Measurements from ENCODE around the gene KIF19. TPM values are rescaled to one million over a fixed set of nuclear protein-coding genes. Genes with fewer than 3 reads are reported as not detected.

KIF19 gene
- polyA plus RNA-seq, 3 donors from 2014 or later: 1.9 to 6.1 (median 4.1) TPM

GRCh38 chr17:74337834-74338500 is 11.9 kb downstream of the KIF19 start:
- Mint-ChIP-seq H3K4me3 (no peak overlapping the region), H3K9me3 (no peaks in the 10 kb centered on the region), H3K4me1 (no peaks in the 10 kb centered on the region), H3K36me3 (no peaks in the 10 kb centered on the region), H3K27ac (no peak overlapping the region), H3K27me3 (ENCODE audit: low read depth in 3 of 3) (peaks cover 0 to 2% (median 1%) of the 10 kb centered on the region in 3 donors)
- DNase-seq: no peak

DNA sequence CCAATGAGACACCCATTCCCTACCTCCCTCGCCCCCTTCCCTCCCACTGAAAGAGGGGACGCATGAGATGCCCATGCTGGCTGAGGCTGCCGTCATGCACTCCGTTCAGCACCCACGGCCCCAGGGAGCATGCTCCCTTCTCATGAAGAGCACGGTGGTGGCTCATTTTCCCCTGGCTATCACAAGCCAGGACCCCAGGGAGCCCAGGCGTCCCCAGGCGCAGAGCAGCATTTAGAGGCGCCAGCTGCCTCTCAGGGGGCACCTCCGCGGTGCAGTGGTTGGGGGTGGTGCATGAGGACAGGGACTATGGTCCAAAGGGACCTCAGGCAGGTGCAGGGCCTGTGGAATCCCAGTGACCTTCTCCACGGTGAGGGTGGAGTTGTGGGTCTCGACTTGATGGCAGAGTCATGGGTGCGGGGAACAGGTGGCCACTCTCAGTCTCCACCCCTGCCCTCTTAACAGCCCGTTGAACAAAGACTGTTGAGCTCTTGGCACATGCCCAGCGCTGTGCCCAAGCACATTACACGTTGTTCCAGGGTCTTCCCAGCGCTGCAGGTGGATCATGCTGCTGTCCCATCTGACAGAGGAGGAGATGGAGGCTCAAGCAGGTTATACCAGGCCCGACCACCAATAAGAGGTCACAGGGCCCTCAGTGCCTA is 13.6 kb downstream of the KIF19 start:
- no peak overlapping the region for H3K4me3 Mint-ChIP-seq
- H3K36me3 Mint-ChIP-seq: no peaks in the 10 kb centered on the region
- no peaks in the 10 kb centered on the region for H3K4me1 Mint-ChIP-seq
- H3K9me3 Mint-ChIP-seq: no peaks in the 10 kb centered on the region
- peaks cover 0 to 2% (median 1%) of the 10 kb centered on the region in 3 donors for H3K27me3 Mint-ChIP-seq (ENCODE audit: low read depth in 3 of 3)
- no peak for DNase-seq
- no peak overlapping the region for H3K27ac Mint-ChIP-seq

DNA sequence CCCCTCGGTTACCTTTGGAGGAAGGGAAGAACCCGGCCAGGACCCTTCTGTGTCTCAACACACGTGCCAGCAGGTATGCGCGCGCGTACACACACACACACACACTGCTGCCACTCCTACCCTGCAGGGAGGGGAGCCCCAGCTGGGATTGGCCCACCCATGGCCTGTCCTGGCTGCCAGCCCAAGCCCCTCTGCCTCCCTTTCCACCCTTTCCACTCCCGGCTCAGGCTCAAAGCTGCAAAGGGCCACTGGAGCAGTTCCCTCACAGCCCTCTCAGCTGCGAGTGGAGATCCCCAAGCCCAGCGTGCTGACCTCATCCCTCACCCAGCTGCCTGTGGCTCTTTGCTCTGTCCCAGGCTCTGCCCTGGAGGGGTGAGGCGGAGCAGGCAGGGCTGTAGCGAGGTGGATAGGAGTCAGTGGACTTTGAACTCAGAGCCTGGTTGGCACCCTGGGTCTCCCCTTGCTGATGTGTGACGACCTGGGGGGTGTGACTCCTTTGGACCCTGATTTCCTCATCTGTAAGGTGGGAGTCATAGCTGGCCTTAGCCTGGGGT is 14.5 kb downstream of the KIF19 start:
- no peak for DNase-seq
- Mint-ChIP-seq H3K27me3 (ENCODE audit: low read depth in 3 of 3) (peaks cover 0 to 2% (median 1%) of the 10 kb centered on the region in 3 donors), H3K27ac (no peak overlapping the region), H3K4me3 (no peak overlapping the region), H3K9me3 (no peaks in the 10 kb centered on the region), H3K4me1 (no peaks in the 10 kb centered on the region), H3K36me3 (no peaks in the 10 kb centered on the region)

DNA sequence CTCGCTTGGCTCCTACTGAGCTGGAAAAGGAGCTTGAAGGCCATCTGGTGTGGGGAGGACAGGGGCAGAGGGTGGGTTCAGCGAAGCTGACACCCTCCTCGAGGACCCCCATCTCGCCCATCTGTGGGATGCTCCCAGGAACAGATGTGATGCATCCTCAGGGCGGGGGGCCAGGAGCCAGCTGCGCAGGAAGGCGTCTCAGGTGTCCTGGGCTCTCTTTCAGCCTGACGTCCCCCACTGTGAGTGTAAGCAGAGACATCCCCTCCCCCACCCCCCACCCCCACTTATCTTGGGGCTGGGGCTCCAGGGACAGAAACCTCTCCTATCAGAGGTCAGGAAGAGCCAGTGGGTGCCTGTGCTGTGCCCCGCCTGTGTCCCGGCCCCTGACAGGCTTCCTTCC is 16.2 kb downstream of the KIF19 start:
- no peak overlapping the region for H3K4me3 Mint-ChIP-seq

GRCh38 chr17:74343121-74343520 is 17.1 kb downstream of the KIF19 start:
- Mint-ChIP-seq H3K4me3 (no peak overlapping the region), H3K9me3 (no peaks in the 10 kb centered on the region), H3K27me3 (ENCODE audit: low read depth in 3 of 3) (peaks cover 0 to 2% (median 1%) of the 10 kb centered on the region in 3 donors), H3K4me1 (no peaks in the 10 kb centered on the region), H3K36me3 (no peaks in the 10 kb centered on the region), H3K27ac (no peak overlapping the region)
- DNase-seq: no peak

More for the DNA sequence above, 16.2 kb downstream of the KIF19 start:
- H3K36me3 Mint-ChIP-seq: no peaks in the 10 kb centered on the region
- DNase-seq: no peak
- H3K9me3 Mint-ChIP-seq: no peaks in the 10 kb centered on the region
- H3K27ac Mint-ChIP-seq: no peak overlapping the region
- no peaks in the 10 kb centered on the region for H3K4me1 Mint-ChIP-seq
- H3K27me3 Mint-ChIP-seq (ENCODE audit: low read depth in 3 of 3): peaks cover 0 to 2% (median 1%) of the 10 kb centered on the region in 3 donors

DNA sequence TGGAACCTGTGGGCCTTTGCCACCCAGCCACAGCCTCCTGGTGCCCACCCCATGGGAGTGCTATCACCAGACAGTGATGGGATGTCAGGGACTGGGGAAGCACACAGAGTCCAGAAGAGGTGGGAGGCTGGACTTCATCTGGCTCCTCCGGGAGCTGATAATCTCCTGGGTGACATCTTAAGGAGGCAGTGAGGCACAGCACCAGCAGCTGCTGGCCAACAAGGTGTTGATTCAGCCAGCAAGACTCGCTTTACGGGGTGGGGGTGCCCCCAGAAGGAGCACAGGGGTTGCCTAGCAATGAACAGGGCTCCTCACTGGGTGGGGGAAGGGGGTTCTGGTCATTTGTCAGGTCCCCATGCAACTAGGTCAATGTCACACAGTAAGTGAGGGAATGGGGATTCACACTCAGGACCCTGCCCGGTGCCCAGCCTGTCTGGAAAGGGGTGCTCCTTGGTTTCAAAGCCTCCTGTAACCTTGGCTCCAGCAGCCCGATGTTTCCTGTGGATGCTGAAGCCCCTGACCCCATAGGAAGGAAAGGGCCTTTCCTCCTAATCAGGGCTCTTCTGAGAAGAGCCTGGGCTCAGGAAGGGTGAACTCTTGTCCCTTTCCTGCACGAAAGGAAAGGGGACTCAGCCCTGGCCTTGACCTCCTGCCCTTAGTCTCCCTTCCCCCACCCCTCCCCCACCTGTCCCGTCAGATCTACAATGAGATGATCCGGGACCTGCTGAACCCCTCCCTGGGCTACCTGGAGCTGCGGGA is 17.7 kb downstream of the KIF19 start:
- H3K27ac Mint-ChIP-seq: no peak overlapping the region
- no peak for DNase-seq
- H3K4me1 Mint-ChIP-seq: no peaks in the 10 kb centered on the region
- peaks cover 0 to 1% (median 0%) of the 10 kb centered on the region in 6 donors for H3K9me3 Mint-ChIP-seq
- H3K4me3 Mint-ChIP-seq: no peak overlapping the region
- peaks cover 2 to 5% (median 4%) of the 10 kb centered on the region in 3 donors for H3K27me3 Mint-ChIP-seq (ENCODE audit: low read depth in 3 of 3)
- H3K36me3 Mint-ChIP-seq: no peaks in the 10 kb centered on the region

GRCh38 chr17:74344658-74345057 is 18.6 kb downstream of the KIF19 start:
- Mint-ChIP-seq H3K4me1 (no peaks in the 10 kb centered on the region), H3K27me3 (ENCODE audit: low read depth in 3 of 3) (peaks cover 2 to 5% (median 5%) of the 10 kb centered on the region in 3 donors), H3K4me3 (no peak overlapping the region), H3K36me3 (no peaks in the 10 kb centered on the region), H3K9me3 (peaks cover 0 to 1% (median 0%) of the 10 kb centered on the region in 6 donors), H3K27ac (no peak overlapping the region)
- DNase-seq: no peak

DNA sequence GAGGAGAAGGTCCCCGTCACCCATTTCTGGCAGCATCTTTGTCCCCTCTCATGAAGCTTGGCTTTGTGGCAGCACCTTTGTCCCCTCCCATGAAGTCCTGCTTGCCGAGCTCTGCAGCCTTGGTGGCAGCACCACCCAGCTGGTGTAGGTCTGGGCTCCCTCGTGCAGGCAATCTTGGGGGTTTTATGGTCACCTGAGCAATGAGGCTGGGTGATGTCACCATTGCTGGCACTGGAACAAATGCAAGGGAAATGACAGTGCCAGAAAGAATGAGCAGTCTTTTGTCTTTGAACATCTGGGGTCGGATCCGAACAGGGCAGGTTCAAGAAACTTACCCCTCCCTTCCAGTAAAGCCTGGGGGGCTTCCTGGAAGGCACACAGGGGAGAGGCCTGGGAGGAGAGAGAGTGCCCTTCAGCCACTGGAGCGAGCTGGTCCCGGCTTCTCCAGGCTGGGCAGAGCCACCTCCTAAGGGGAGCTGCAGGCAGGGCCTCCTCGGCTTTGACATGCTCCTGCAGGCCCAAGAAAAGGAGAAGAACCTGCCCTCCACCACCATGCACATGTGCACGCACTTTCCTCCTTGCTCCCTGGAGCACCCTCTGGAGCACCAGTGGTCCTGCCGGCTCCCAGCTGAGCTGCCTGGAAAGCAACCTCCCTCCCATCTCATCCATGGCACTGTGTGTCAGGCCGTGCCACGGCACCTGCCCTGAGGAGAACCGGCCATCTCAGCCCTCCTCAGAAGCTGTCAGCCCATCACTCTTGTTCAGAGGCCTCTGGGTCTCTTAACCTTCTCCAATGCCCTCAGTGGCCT is 19.6 kb downstream of the KIF19 start:
- no peaks in the 10 kb centered on the region for H3K4me1 Mint-ChIP-seq
- peaks cover 0 to 3% (median 0%) of the 10 kb centered on the region in 6 donors for H3K9me3 Mint-ChIP-seq
- no peaks in the 10 kb centered on the region for H3K36me3 Mint-ChIP-seq
- no peak overlapping the region for H3K27ac Mint-ChIP-seq
- no peak for DNase-seq
- H3K4me3 Mint-ChIP-seq: no peak overlapping the region
- H3K27me3 Mint-ChIP-seq (ENCODE audit: low read depth in 3 of 3): peaks cover 2 to 7% (median 5%) of the 10 kb centered on the region in 3 donors

DNA sequence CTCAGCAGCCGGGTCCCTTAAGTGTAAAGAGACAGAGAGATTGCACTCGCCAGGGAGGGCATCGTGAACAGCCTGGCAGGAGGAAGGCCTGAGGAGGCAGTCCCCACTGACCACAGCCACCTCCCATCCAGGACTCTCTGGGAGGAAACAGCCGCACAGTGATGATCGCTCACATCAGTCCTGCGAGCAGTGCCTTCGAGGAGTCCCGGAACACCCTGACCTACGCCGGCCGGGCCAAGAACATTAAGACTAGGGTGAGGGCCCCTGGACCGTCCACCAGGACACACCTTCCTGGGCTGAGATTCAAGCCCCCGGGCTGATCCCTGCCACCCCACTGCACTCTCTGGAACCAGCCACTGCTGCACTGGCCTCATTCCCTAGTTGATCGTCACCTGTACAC is 21.6 kb downstream of the KIF19 start:
- Mint-ChIP-seq H3K9me3 (peaks cover 0 to 4% (median 0%) of the 10 kb centered on the region in 6 donors), H3K4me3 (no peak overlapping the region), H3K4me1 (no peaks in the 10 kb centered on the region), H3K27ac (no peak overlapping the region), H3K27me3 (ENCODE audit: low read depth in 3 of 3) (peaks cover 2 to 9% (median 9%) of the 10 kb centered on the region in 3 donors), H3K36me3 (no peaks in the 10 kb centered on the region)
- no peak for DNase-seq

GRCh38 chr17:74349120-74349519 is 23.1 kb downstream of the KIF19 start:
- H3K27me3 Mint-ChIP-seq (ENCODE audit: low read depth in 3 of 3): peaks cover 4 to 17% (median 9%) of the 10 kb centered on the region in 3 donors
- H3K4me1 Mint-ChIP-seq: peaks cover 0 to 2% of the 10 kb centered on the region in 2 donors
- no peaks in the 10 kb centered on the region for H3K36me3 Mint-ChIP-seq
- no peak overlapping the region for H3K4me3 Mint-ChIP-seq
- H3K9me3 Mint-ChIP-seq: peaks cover 0 to 4% (median 0%) of the 10 kb centered on the region in 6 donors
- no peak overlapping the region for H3K27ac Mint-ChIP-seq
- no peak for DNase-seq

DNA sequence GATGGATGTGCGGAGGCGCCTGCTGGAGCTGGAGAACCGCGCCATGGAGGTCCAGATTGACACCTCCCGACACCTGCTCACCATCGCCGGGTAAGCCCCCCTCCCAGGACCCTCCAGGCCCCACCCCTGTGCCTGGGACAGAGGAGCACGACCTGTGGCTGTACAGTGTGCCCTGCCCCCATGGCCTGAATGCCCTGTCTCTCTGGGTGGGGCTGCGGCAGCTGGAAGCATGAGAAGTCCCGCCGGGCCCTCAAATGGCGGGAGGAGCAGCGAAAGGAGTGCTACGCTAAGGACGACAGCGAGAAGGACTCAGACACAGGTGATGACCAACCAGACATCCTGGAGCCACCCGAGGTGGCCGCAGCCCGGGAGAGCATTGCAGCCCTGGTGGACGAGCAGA is 24.5 kb downstream of the KIF19 start:
- H3K4me1 Mint-ChIP-seq: peaks cover 0 to 3% of the 10 kb centered on the region in 2 donors

GRCh38 chr17:74351552-74352210 is 25.7 kb downstream of the KIF19 start:
- Mint-ChIP-seq H3K4me3 (no peak overlapping the region), H3K27ac (no peak overlapping the region), H3K4me1 (peaks cover 0 to 3% of the 10 kb centered on the region in 2 donors), H3K27me3 (ENCODE audit: low read depth in 3 of 3) (peaks cover 6 to 17% (median 13%) of the 10 kb centered on the region in 3 donors), H3K36me3 (no peaks in the 10 kb centered on the region), H3K9me3 (peaks cover 0 to 4% (median 0%) of the 10 kb centered on the region in 6 donors)
- DNase-seq: no peak

More for the DNA sequence above, 24.5 kb downstream of the KIF19 start:
- H3K36me3 Mint-ChIP-seq: no peaks in the 10 kb centered on the region
- H3K4me3 Mint-ChIP-seq: no peak overlapping the region
- H3K9me3 Mint-ChIP-seq: peaks cover 0 to 4% (median 0%) of the 10 kb centered on the region in 6 donors
- peaks cover 4 to 17% (median 9%) of the 10 kb centered on the region in 3 donors for H3K27me3 Mint-ChIP-seq (ENCODE audit: low read depth in 3 of 3)
- H3K27ac Mint-ChIP-seq: no peak overlapping the region
- DNase-seq: no peak
